H9 (cell line): ENCODE data around the gene METTL21A. TPM values are rescaled to one million over a fixed set of nuclear protein-coding genes. Genes with fewer than 3 reads are reported as not detected.

Experiments used
- DNase-seq: peaks from one replicate; pipeline ENCODE4 v3.0.0-alpha.2; 2017
- H2AFZ ChIP-seq: one replicate; pipeline ENCODE4 v1.6.1; 2013; ENCODE audit warnings: mild to moderate bottlenecking, low read length, control low read depth, moderate library complexity
- H2AK5ac ChIP-seq: 2 replicates; pipeline ENCODE4 v1.6.1; 2013; ENCODE audit warnings: low read length, control low read depth, mixed read lengths; ENCODE audit not compliant: insufficient read length
- H2BK120ac ChIP-seq: one replicate; pipeline ENCODE4 v1.6.1; 2013; ENCODE audit warnings: low read depth, mild to moderate bottlenecking, low read length, control low read depth, inconsistent platforms; ENCODE audit not compliant: poor library complexity, severe bottlenecking
- H2BK12ac ChIP-seq: 2 replicates; pipeline ENCODE4 v1.6.1; 2013; ENCODE audit warnings: low read length, control low read depth, mixed read lengths, low read depth; ENCODE audit not compliant: insufficient read length
- H2BK15ac ChIP-seq: 2 replicates; pipeline ENCODE4 v1.6.1; 2013; ENCODE audit warnings: low read depth, low read length, control low read depth
- H2BK20ac ChIP-seq: one replicate; pipeline ENCODE4 v1.6.1; 2013; ENCODE audit warnings: low read depth, mild to moderate bottlenecking, low read length, control low read depth, inconsistent platforms; ENCODE audit not compliant: poor library complexity, severe bottlenecking
- H2BK5ac ChIP-seq: 2 replicates; pipeline ENCODE4 v1.6.1; 2013; ENCODE audit warnings: low read length, control low read depth, mixed read lengths; ENCODE audit not compliant: insufficient read length
- H3K14ac ChIP-seq: 2 replicates; pipeline ENCODE4 v1.6.1; 2013; ENCODE audit warnings: low read length, control low read depth; ENCODE audit not compliant: insufficient read depth
- H3K18ac ChIP-seq: 2 replicates; pipeline ENCODE4 v1.6.1; 2013; ENCODE audit warnings: low read depth, mild to moderate bottlenecking, mixed read lengths, low read length, control low read depth; ENCODE audit not compliant: insufficient read length
- H3K23ac ChIP-seq: 2 replicates; pipeline ENCODE4 v1.6.1; 2013; ENCODE audit warnings: low read length, control low read depth, mixed read lengths, low read depth; ENCODE audit not compliant: insufficient read length
- H3K23me2 ChIP-seq: 2 replicates; pipeline ENCODE4 v1.6.1; 2013; ENCODE audit warnings: low read depth, mild to moderate bottlenecking, mixed read lengths, low read length, control low read depth; ENCODE audit not compliant: insufficient read length, poor library complexity, severe bottlenecking
- H3K27ac ChIP-seq: 2 replicates; pipeline ENCODE4 v1.5.1; 2013; ENCODE audit warnings: low read length, control low read depth, mixed read lengths, low read depth; ENCODE audit not compliant: insufficient read length
- H3K27me3 ChIP-seq: 2 replicates; pipeline ENCODE4 v1.6.1; 2013; ENCODE audit warnings: low read length, control low read depth, inconsistent platforms; ENCODE audit not compliant: insufficient read depth
- H3K4ac ChIP-seq: 2 replicates; pipeline ENCODE4 v1.6.1; 2013; ENCODE audit warnings: low read depth, mild to moderate bottlenecking, control low read depth, inconsistent platforms, low read length, moderate library complexity
- H3K4me1 ChIP-seq: 2 replicates; pipeline ENCODE4 v1.6.1; 2013; ENCODE audit warnings: low read length, control low read depth, inconsistent platforms; ENCODE audit not compliant: insufficient read depth
- H3K4me2 ChIP-seq: 2 replicates; pipeline ENCODE4 v1.6.1; 2013; ENCODE audit warnings: low read length, control low read depth, mixed read lengths; ENCODE audit not compliant: insufficient read length, insufficient read depth
- H3K56ac ChIP-seq: 2 replicates; pipeline ENCODE4 v1.6.1; 2013; ENCODE audit warnings: low read depth, mild to moderate bottlenecking, mixed read lengths, low read length, control low read depth; ENCODE audit not compliant: insufficient read length
- H3K79me1 ChIP-seq: 2 replicates; pipeline ENCODE4 v1.6.1; 2013; ENCODE audit warnings: low read depth, mild to moderate bottlenecking, moderate library complexity, low read length, control low read depth, inconsistent platforms; ENCODE audit not compliant: insufficient read depth, poor library complexity, severe bottlenecking
- H3K79me2 ChIP-seq: 2 replicates; pipeline ENCODE4 v1.6.1; 2013; ENCODE audit warnings: low read length, control low read depth, inconsistent platforms; ENCODE audit not compliant: insufficient read depth
- H3K9ac ChIP-seq: 2 replicates; pipeline ENCODE4 v1.6.1; 2013; ENCODE audit warnings: low read length, control low read depth, mixed read lengths; ENCODE audit not compliant: insufficient read length; ENCODE audit errors: extremely low read depth
- H3K9me3 ChIP-seq: one replicate; pipeline ENCODE4 v1.6.1; 2013; ENCODE audit warnings: low read depth, low read length, inconsistent platforms; ENCODE audit not compliant: control insufficient read depth
- H3T11ph ChIP-seq: one replicate; pipeline ENCODE4 v1.6.1; 2013; ENCODE audit warnings: mild to moderate bottlenecking, low read length, control low read depth, inconsistent platforms
- H4K20me1 ChIP-seq: one replicate; pipeline ENCODE4 v1.6.1; 2013; ENCODE audit not compliant: control insufficient read depth, insufficient read length, insufficient read depth
- H4K5ac ChIP-seq: 2 replicates; pipeline ENCODE4 v1.6.1; 2013; ENCODE audit warnings: low read depth, mild to moderate bottlenecking, mixed read lengths, low read length, control low read depth; ENCODE audit not compliant: insufficient read length
- H4K8ac ChIP-seq: replicated peaks from 2 replicates; pipeline ENCODE4 v1.6.1; 2013; ENCODE audit warnings: low read length, control low read depth, mixed read lengths, low read depth; ENCODE audit not compliant: insufficient read length
- H4K91ac ChIP-seq: 2 replicates; pipeline ENCODE4 v1.6.1; 2013; ENCODE audit warnings: low read depth, mild to moderate bottlenecking, moderate library complexity, mixed read lengths, low read length, control low read depth; ENCODE audit not compliant: insufficient read length
- H3K27ac Mint-ChIP-seq, 3 experiments: 2 replicates in 2 of 3; 3 replicates in 1 of 3; pipeline ENCODE4 v1.8.0; 2020 to 2021; ENCODE audit warnings: mixed read lengths in 3 of 3, mild to moderate bottlenecking in 1 of 3, moderate library complexity in 1 of 3
- H3K27me3 Mint-ChIP-seq: 2 replicates; pipeline ENCODE4 v1.8.0; 2021; ENCODE audit warnings: low read depth, mild to moderate bottlenecking, moderate library complexity, mixed read lengths
- H3K36me3 Mint-ChIP-seq, 3 experiments: 2 replicates in 2 of 3; 3 replicates in 1 of 3; pipeline ENCODE4 v1.8.0; 2020 to 2021; ENCODE audit warnings: low read depth in 3 of 3, mixed read lengths in 3 of 3; ENCODE audit not compliant: insufficient read depth in 1 of 3
- H3K4me1 Mint-ChIP-seq, 2 experiments: 2 replicates each; pipeline ENCODE4 v1.8.0; 2020; ENCODE audit warnings: mixed read lengths in 2 of 2
- H3K4me3 Mint-ChIP-seq, 2 experiments: 2 replicates in 1 of 2; 3 replicates in 1 of 2; pipeline ENCODE4 v1.8.0; 2020 to 2021; ENCODE audit warnings: mild to moderate bottlenecking in 2 of 2, mixed read lengths in 2 of 2, moderate library complexity in 1 of 2
- H3K9me3 Mint-ChIP-seq, 2 experiments: 2 replicates in 1 of 2; 3 replicates in 1 of 2; pipeline ENCODE4 v1.8.0; 2020; ENCODE audit warnings: mild to moderate bottlenecking in 2 of 2, mixed read lengths in 2 of 2, moderate library complexity in 1 of 2
- CTCF ChIP-seq: fragments of 200-600 bp; sonication (generic); conservative IDR thresholded peaks from 3 replicates; pipeline ENCODE4 v1.8.0; 2021; ENCODE audit warnings: antibody characterized with exemption, mild to moderate bottlenecking
- WGBS: extraction: QIAGEN DNeasy Blood & Tissue Kit; methylation state at CpG from one replicate; pipeline ENCODE4 v1.1.7; 2013; ENCODE audit warnings: missing lambda C conversion rate, low lambda C conversion rate, mixed read lengths; ENCODE audit not compliant: insufficient read length; ENCODE audit errors: extremely low coverage; 5-methylcytosine and 5-hydroxymethylcytosine counted together
- total RNA-seq: library from RNA; stranded (reverse); gene quantifications from 2 replicates; pipeline ENCODE4 v1.2.1, GENCODE V29; 2021

The METTL21A gene
- total RNA-seq, 1 experiment from 2014 or later = 65.9 TPM

GRCh38 chr2:207594731-207595130, 30.5 kb downstream of the METTL21A start:
- Histone ChIP-seq H3K14ac (no peak overlapping the region), H2AK5ac (no peak overlapping the region), H3K56ac (no peak overlapping the region), H3K79me2 (no peaks in the 10 kb centered on the region), H2BK20ac (no peak overlapping the region), H4K8ac (no peak overlapping the region), H3K27ac (no peak overlapping the region), H4K20me1 (no peaks in the 10 kb centered on the region), H3K4me1 (no peaks in the 10 kb centered on the region), H2BK120ac (no peak overlapping the region), H3K23me2 (no peaks in the 10 kb centered on the region), H3K9ac (no peak overlapping the region), H2AFZ (no peak overlapping the region), H2BK5ac (no peak overlapping the region), H3K23ac (no peak overlapping the region), H4K5ac (no peak overlapping the region), H2BK12ac (no peak overlapping the region), H3K4ac (no peak overlapping the region), H2BK15ac (no peak overlapping the region), H4K91ac (no peak overlapping the region), H3K18ac (no peak overlapping the region), H3K79me1 (no peaks in the 10 kb centered on the region), H3K9me3 (no peaks in the 10 kb centered on the region), H3T11ph (no peak overlapping the region), H3K27me3 (no peaks in the 10 kb centered on the region), H3K4me2 (no peak overlapping the region)
- H3K4me3 Mint-ChIP-seq = no peak overlapping the region
- H3K9me3 Mint-ChIP-seq = peaks cover 9 to 12% of the 10 kb centered on the region in 2 experiments; a peak in 2 of 5 replicates
- H3K27ac Mint-ChIP-seq = no peak overlapping the region
- TF ChIP-seq CTCF = no peak
- H3K27me3 Mint-ChIP-seq = no peaks in the 10 kb centered on the region
- peaks cover 25 to 73% (median 67%) of the 10 kb centered on the region in 3 experiments for H3K36me3 Mint-ChIP-seq
- no peaks in the 10 kb centered on the region for H3K4me1 Mint-ChIP-seq
- WGBS = no CpG with 5 or more reads among the region's 4 CpGs
- no peak for DNase-seq
